ENCODE measurements around the gene NME1. TPM values are rescaled to one million over a fixed set of nuclear protein-coding genes. Genes with fewer than 3 reads are reported as not detected.

NME1 gene
- total and polyA plus RNA-seq, 9 of the 15 experiments (the other 6 are each of a cell fraction or from before 2014, with no cell fraction given), result 449 to 1,588 (median 604) TPM

GRCh38 chr17:51153210-51154072 lies at the start of gene NME1 (continued):
- TF ChIP-seq KLF6 (CRISPR knock-in tag; IDR thresholded peaks at IDR 0.05; ENCODE audit: borderline replicate concordance) (peak; percentile 51; the same call in 1 of the 2 replicates), ZSCAN29 (IDR thresholded peaks at IDR 0.05) (no peak), ATF6 (CRISPR knock-in tag; IDR thresholded peaks at IDR 0.05) (peak; percentile 96), HEY1 (CRISPR knock-in tag; IDR thresholded peaks at IDR 0.05; ENCODE audit: borderline replicate concordance) (0 out of 2 replicates have a peak, but pooled peaks have one; percentile 61), CBX5 (IDR thresholded peaks at IDR 0.05; ENCODE audit: borderline replicate concordance, low read depth) (peak; percentile 68; the same call in 1 of the 2 replicates), MED1 (CRISPR knock-in tag; IDR thresholded peaks at IDR 0.05; ENCODE audit: borderline replicate concordance) (no peak), ILF3 (IDR thresholded peaks at IDR 0.05; ENCODE audit: borderline replicate concordance) (no peak), GATA2 (CRISPR knock-in tag; IDR thresholded peaks at IDR 0.05) (no peak), CHAMP1 (IDR thresholded peaks at IDR 0.05) (peak; percentile 91), FOXK1 (CRISPR knock-in tag; IDR thresholded peaks at IDR 0.05; ENCODE audit: borderline replicate concordance) (peak; percentile 99), PCBP1 (IDR thresholded peaks at IDR 0.05; ENCODE audit: low read depth, low read length, poor library complexity, severe bottlenecking) (no peak), MTA1 (IDR thresholded peaks at IDR 0.05; ENCODE audit: borderline replicate concordance) (peak; percentile 84), TSHZ1 (CRISPR knock-in tag; IDR thresholded peaks at IDR 0.05) (no peak), ZNF77 (CRISPR knock-in tag; IDR thresholded peaks at IDR 0.05) (no peak), PHF20 (IDR thresholded peaks at IDR 0.05; ENCODE audit: partially characterized antibody) (peak; percentile 97), IFI16 (CRISPR knock-in tag; IDR thresholded peaks at IDR 0.05) (no peak), ZBTB7A (IDR thresholded peaks at IDR 0.05; ENCODE audit: borderline replicate concordance, control insufficient read depth, low read depth, low read length) (no peak), POLR3G (IDR thresholded peaks at IDR 0.05; ENCODE audit: extremely low read depth, insufficient read length, insufficient replicate concordance) (no peak)
- TF ChIP-seq, protein P1, sequence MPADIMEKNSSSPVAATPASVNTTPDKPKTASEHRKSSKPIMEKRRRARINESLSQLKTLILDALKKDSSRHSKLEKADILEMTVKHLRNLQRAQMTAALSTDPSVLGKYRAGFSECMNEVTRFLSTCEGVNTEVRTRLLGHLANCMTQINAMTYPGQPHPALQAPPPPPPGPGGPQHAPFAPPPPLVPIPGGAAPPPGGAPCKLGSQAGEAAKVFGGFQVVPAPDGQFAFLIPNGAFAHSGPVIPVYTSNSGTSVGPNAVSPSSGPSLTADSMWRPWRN (IDR thresholded peaks at IDR 0.05; ENCODE audit: low read depth), result no peak

All from K562 (cell line).